Measurements from ENCODE around the gene VPS52. TPM values are rescaled to one million over a fixed set of nuclear protein-coding genes. Genes with fewer than 3 reads are reported as not detected.
A peak's percentile ranks its signal among the peaks of the same experiment; 100 is the strongest.

Gene VPS52
- total and polyA plus RNA-seq, 9 of the 15 experiments (the other 6 are each of a cell fraction or from before 2014, with no cell fraction given), result 24.4 to 103 (median 40.2) TPM

DNA sequence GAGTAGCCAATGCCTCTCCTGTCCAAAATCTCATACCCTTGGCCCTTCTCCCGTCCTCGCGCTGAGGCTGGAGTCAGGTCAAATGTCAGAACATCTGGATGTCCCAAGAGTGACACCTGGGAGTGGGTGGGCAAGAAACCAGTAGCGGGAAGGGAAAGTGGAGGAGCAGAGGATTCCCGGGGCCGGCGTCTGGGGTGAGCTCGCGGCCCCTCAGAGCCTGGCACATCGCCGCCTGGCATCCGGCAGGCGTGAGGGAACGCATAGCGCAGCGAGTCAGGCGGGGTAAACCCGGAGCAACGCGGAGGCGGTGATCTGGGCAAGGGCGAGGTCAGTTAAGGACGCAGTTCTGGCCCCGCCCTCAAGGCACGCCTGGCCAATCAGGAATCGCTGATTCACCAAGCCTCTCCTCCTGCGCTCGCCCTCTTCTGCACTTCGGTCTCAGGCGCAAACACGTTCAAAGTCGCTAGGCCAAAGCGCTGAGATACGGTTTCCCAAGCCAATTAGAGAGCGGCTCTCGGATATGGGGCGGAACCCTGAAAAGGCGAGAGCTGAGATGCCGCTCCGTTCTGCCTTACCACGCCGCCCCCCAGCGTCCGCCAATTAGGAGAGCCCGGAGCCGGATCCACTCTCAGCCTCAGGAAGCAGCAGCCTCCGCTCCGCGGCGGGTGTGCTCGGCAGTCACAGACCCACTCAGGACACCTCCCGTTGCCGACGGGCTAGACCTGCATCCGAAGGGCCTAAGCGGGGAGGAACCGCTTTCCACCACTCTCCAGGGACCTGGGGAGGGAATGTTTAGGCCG lies 22.5 kb downstream of the VPS52 start (continued):
- TF ChIP-seq ZNF3 (CRISPR knock-in tag; IDR thresholded peaks at IDR 0.05), result no peak
- no peak for TF ChIP-seq E2F3 (CRISPR knock-in tag; IDR thresholded peaks at IDR 0.05)
- TF ChIP-seq CCAR2 (IDR thresholded peaks at IDR 0.05; ENCODE audit: low read depth, low read length), result no peak
- TF ChIP-seq, protein P1, sequence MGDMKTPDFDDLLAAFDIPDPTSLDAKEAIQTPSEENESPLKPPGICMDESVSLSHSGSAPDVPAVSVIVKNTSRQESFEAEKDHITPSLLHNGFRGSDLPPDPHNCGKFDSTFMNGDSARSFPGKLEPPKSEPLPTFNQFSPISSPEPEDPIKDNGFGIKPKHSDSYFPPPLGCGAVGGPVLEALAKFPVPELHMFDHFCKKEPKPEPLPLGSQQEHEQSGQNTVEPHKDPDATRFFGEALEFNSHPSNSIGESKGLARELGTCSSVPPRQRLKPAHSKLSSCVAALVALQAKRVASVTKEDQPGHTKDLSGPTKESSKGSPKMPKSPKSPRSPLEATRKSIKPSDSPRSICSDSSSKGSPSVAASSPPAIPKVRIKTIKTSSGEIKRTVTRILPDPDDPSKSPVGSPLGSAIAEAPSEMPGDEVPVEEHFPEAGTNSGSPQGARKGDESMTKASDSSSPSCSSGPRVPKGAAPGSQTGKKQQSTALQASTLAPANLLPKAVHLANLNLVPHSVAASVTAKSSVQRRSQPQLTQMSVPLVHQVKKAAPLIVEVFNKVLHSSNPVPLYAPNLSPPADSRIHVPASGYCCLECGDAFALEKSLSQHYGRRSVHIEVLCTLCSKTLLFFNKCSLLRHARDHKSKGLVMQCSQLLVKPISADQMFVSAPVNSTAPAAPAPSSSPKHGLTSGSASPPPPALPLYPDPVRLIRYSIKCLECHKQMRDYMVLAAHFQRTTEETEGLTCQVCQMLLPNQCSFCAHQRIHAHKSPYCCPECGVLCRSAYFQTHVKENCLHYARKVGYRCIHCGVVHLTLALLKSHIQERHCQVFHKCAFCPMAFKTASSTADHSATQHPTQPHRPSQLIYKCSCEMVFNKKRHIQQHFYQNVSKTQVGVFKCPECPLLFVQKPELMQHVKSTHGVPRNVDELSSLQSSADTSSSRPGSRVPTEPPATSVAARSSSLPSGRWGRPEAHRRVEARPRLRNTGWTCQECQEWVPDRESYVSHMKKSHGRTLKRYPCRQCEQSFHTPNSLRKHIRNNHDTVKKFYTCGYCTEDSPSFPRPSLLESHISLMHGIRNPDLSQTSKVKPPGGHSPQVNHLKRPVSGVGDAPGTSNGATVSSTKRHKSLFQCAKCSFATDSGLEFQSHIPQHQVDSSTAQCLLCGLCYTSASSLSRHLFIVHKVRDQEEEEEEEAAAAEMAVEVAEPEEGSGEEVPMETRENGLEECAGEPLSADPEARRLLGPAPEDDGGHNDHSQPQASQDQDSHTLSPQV (IDR thresholded peaks at IDR 0.05), result no peak; the same call in 1 of the 2 replicates
- peak; percentile 73 for TF ChIP-seq POLR2AphosphoS5 (IDR thresholded peaks at IDR 0.05; ENCODE audit: control insufficient read depth, insufficient read depth, low read depth, low read length)
- TF ChIP-seq KHSRP (IDR thresholded peaks at IDR 0.05), result no peak
- TF ChIP-seq RBBP5 (IDR thresholded peaks at IDR 0.05; ENCODE audit: borderline replicate concordance, insufficient read depth, low read length, poor library complexity, severe bottlenecking), result peak; percentile 78
- TF ChIP-seq, protein P2, sequence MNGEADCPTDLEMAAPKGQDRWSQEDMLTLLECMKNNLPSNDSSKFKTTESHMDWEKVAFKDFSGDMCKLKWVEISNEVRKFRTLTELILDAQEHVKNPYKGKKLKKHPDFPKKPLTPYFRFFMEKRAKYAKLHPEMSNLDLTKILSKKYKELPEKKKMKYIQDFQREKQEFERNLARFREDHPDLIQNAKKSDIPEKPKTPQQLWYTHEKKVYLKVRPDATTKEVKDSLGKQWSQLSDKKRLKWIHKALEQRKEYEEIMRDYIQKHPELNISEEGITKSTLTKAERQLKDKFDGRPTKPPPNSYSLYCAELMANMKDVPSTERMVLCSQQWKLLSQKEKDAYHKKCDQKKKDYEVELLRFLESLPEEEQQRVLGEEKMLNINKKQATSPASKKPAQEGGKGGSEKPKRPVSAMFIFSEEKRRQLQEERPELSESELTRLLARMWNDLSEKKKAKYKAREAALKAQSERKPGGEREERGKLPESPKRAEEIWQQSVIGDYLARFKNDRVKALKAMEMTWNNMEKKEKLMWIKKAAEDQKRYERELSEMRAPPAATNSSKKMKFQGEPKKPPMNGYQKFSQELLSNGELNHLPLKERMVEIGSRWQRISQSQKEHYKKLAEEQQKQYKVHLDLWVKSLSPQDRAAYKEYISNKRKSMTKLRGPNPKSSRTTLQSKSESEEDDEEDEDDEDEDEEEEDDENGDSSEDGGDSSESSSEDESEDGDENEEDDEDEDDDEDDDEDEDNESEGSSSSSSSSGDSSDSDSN (IDR thresholded peaks at IDR 0.05; ENCODE audit: borderline replicate concordance in 1 of 2, low read depth in 2 of 2, low read length in 2 of 2), result peak; percentile 75 to 77; a peak in 2 of 4 replicates
- TF ChIP-seq ZNF134 (CRISPR knock-in tag; conservative IDR thresholded peaks at IDR 0.05), result no peak
- TF ChIP-seq, protein P3, sequence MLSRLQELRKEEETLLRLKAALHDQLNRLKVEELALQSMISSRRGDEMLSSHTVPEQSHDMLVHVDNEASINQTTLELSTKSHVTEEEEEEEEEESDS (CRISPR knock-in tag; IDR thresholded peaks at IDR 0.05), result no peak
- no peak for TF ChIP-seq SMAD3 (CRISPR knock-in tag; conservative IDR thresholded peaks at IDR 0.05)
- TF ChIP-seq, protein P4, sequence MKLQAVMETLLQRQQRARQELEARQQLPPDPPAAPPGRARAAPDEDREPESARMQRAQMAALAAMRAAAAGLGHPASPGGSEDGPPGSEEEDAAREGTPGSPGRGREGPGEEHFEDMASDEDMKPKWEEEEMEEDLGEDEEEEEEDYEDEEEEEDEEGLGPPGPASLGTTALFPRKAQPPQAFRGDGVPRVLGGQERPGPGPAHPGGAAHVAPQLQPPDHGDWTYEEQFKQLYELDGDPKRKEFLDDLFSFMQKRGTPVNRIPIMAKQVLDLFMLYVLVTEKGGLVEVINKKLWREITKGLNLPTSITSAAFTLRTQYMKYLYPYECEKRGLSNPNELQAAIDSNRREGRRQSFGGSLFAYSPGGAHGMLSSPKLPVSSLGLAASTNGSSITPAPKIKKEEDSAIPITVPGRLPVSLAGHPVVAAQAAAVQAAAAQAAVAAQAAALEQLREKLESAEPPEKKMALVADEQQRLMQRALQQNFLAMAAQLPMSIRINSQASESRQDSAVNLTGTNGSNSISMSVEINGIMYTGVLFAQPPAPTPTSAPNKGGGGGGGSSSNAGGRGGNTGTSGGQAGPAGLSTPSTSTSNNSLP (IDR thresholded peaks at IDR 0.05; ENCODE audit: borderline replicate concordance, low read depth, low read length), result no peak
- TF ChIP-seq, protein P5, sequence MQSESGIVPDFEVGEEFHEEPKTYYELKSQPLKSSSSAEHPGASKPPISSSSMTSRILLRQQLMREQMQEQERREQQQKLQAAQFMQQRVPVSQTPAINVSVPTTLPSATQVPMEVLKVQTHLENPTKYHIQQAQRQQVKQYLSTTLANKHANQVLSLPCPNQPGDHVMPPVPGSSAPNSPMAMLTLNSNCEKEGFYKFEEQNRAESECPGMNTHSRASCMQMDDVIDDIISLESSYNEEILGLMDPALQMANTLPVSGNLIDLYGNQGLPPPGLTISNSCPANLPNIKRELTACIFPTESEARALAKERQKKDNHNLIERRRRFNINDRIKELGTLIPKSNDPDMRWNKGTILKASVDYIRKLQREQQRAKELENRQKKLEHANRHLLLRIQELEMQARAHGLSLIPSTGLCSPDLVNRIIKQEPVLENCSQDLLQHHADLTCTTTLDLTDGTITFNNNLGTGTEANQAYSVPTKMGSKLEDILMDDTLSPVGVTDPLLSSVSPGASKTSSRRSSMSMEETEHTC (IDR thresholded peaks at IDR 0.05), result peak; percentile 25; the same call in 1 of the 2 replicates
- no peak for TF ChIP-seq SNIP1 (IDR thresholded peaks at IDR 0.05; ENCODE audit: low read depth)
- no peak for TF ChIP-seq TGIF2 (CRISPR knock-in tag; IDR thresholded peaks at IDR 0.05)
- no peak for TF ChIP-seq ZNF696 (CRISPR knock-in tag; conservative IDR thresholded peaks at IDR 0.05)
